ENCODE measurements around the gene EXOC3L4.

- TF ChIP-seq POLR2A (IDR thresholded peaks at IDR 0.05; ENCODE audit: low read depth, low read length) (no peak), POLR2AphosphoS5 (IDR thresholded peaks at IDR 0.05; ENCODE audit: low read depth, low read length) (no peak), TAF1 (IDR thresholded peaks at IDR 0.05; ENCODE audit: low read depth, low read length) (no peak), SPI1 (IDR thresholded peaks at IDR 0.05; ENCODE audit: low read depth, low read length) (no peak), PAX5 (IDR thresholded peaks at IDR 0.05; ENCODE audit: insufficient read depth, low read length, severe bottlenecking) (no peak), POU2F2 (IDR thresholded peaks at IDR 0.05; ENCODE audit: low read depth, low read length) (no peak)
These were observed 11.1 kb downstream of the EXOC3L4 start for GRCh38 chr14:103105580-103106150.
